Measurements from ENCODE around the gene ZNF366.

The ZNF366 gene

DNA sequence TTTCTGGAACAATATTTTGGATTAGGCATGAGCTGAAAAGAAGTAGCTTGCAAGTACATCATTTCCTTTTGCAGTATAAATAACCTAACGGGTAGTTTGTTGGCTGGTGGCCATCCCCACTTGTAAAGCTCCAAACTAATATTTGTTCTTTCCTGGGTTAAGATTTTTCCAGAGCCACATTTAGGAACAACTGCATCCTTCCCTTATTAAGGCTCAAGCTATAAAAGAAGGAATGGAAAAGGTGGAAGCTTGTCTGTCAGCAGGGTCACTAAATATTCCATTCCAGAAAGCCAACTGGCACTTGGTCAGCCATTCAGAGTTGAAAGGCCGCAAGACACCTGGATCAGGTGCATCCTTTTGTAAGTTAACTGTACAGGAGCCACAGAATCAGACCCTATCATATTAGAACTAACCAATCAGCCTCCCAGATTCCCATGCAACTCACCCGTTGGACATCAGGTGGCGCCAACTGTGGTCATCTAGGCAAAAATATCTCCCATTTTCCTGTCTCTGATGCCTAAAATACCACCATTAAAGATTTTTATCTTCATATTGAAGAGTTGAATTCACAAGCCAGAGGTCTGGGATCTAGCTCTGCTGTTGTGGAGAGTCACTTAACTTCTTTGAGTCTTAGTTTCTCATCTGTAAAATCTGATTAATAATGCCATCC is 104.1 kb downstream of the ZNF366 start:
- H3K4me1 ChIP-seq (ENCODE audit: insufficient read depth, low read length, poor library complexity, severe bottlenecking) = no peaks in the 10 kb centered on the region
- no peak for TF ChIP-seq EZH2phosphoT487 (IDR thresholded peaks at IDR 0.05; ENCODE audit: borderline replicate concordance)
- TF ChIP-seq, protein P1, sequence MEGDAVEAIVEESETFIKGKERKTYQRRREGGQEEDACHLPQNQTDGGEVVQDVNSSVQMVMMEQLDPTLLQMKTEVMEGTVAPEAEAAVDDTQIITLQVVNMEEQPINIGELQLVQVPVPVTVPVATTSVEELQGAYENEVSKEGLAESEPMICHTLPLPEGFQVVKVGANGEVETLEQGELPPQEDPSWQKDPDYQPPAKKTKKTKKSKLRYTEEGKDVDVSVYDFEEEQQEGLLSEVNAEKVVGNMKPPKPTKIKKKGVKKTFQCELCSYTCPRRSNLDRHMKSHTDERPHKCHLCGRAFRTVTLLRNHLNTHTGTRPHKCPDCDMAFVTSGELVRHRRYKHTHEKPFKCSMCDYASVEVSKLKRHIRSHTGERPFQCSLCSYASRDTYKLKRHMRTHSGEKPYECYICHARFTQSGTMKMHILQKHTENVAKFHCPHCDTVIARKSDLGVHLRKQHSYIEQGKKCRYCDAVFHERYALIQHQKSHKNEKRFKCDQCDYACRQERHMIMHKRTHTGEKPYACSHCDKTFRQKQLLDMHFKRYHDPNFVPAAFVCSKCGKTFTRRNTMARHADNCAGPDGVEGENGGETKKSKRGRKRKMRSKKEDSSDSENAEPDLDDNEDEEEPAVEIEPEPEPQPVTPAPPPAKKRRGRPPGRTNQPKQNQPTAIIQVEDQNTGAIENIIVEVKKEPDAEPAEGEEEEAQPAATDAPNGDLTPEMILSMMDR (conservative IDR thresholded peaks at IDR 0.05; ENCODE audit: low read length) = peak; percentile 62
- H3K79me2 ChIP-seq (ENCODE audit: insufficient read depth, low read length) = no peaks in the 10 kb centered on the region
- no peaks in the 10 kb centered on the region for H3K36me3 ChIP-seq (ENCODE audit: insufficient read depth, low read length)
- H3K9me2 ChIP-seq (replicated peaks; ENCODE audit: low read depth, low read length) = no peaks in the 10 kb centered on the region
- H3K27me3 ChIP-seq (ENCODE audit: insufficient read depth, low read length, poor library complexity, severe bottlenecking) = peaks cover 4% of the 10 kb centered on the region
- peaks cover 5% of the 10 kb centered on the region for H3K9me3 ChIP-seq (ENCODE audit: insufficient read depth, low read depth, low read length)
- H3F3A ChIP-seq (ENCODE audit: low read depth) = no peaks in the 10 kb centered on the region
- H4K20me1 ChIP-seq (ENCODE audit: insufficient read depth, low read length, poor library complexity, severe bottlenecking) = no peaks in the 10 kb centered on the region
- no peak overlapping the region for H3K4me2 ChIP-seq (ENCODE audit: low read depth, low read length, poor library complexity, severe bottlenecking)
- no peak overlapping the region for H3K9ac ChIP-seq (ENCODE audit: low read depth, low read length, poor library complexity, severe bottlenecking)
- H3K4me3 ChIP-seq (ENCODE audit: low read length, poor library complexity, severe bottlenecking) = no peak overlapping the region
- H2AFZ ChIP-seq (ENCODE audit: low read length) = no peak overlapping the region

DNA sequence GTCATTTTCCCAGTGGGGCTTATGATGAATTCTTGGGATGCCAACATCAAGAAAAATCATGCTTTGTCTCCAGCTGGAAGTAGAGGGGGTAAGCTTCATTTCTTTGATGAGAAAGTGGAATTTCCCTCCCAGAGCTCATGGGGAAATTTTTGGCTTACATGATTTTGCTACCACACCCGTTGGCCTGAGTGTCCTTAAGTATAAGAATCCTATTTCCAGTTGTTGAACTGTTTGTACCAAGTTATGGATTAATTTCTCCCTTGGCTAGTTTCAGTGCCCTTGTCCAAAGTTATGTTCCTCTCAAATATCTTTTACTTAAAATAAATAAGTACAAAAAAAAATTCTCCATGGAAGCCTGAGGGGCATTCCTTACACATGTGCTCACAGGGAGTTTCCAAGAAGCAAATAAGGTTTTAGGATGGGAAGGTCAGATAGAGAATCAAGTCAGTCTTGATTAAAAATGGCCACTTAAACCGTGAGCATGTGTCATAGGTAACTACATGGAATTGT is 104.8 kb downstream of the ZNF366 start:
- Histone ChIP-seq H3K9me3 (ENCODE audit: insufficient read depth, low read depth, low read length) (peaks cover 5% of the 10 kb centered on the region), H3K36me3 (ENCODE audit: insufficient read depth, low read length) (no peaks in the 10 kb centered on the region), H3K79me2 (ENCODE audit: insufficient read depth, low read length) (no peaks in the 10 kb centered on the region), H3K4me1 (ENCODE audit: insufficient read depth, low read length, poor library complexity, severe bottlenecking) (no peaks in the 10 kb centered on the region), H4K20me1 (ENCODE audit: insufficient read depth, low read length, poor library complexity, severe bottlenecking) (no peaks in the 10 kb centered on the region), H3F3A (ENCODE audit: low read depth) (no peaks in the 10 kb centered on the region), H3K4me3 (ENCODE audit: low read length, poor library complexity, severe bottlenecking) (no peak overlapping the region), H3K4me2 (ENCODE audit: low read depth, low read length, poor library complexity, severe bottlenecking) (no peak overlapping the region), H2AFZ (ENCODE audit: low read length) (no peak overlapping the region), H3K9ac (ENCODE audit: low read depth, low read length, poor library complexity, severe bottlenecking) (no peak overlapping the region), H3K27me3 (ENCODE audit: insufficient read depth, low read length, poor library complexity, severe bottlenecking) (peaks cover 4% of the 10 kb centered on the region), H3K9me2 (replicated peaks; ENCODE audit: low read depth, low read length) (no peaks in the 10 kb centered on the region)
- TF ChIP-seq, protein P1 (conservative IDR thresholded peaks at IDR 0.05; ENCODE audit: low read length) = no peak
- no peak for TF ChIP-seq EZH2phosphoT487 (IDR thresholded peaks at IDR 0.05; ENCODE audit: borderline replicate concordance)

DNA sequence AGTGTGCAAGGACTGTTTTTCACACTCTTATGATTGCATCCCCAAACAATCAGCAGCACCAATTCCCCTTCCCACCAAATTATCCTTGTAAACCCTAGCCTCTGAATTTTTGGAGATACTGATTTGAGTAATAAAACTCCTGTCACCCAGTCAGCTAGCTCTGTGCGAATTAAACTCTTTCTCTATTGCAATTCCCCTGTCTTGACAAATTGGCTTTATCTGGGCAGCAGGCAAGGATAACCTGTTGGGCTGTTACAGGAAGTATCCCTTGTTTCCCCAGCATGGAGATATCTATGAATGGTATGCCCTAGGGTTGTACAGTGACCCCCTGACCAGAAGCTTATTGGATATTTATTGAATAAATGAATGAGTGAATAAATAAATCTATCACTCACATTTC is 106.3 kb downstream of the ZNF366 start:
- no peak overlapping the region for H3K4me2 ChIP-seq (ENCODE audit: low read depth, low read length, poor library complexity, severe bottlenecking)
- no peaks in the 10 kb centered on the region for H4K20me1 ChIP-seq (ENCODE audit: insufficient read depth, low read length, poor library complexity, severe bottlenecking)
- no peaks in the 10 kb centered on the region for H3K27me3 ChIP-seq (ENCODE audit: insufficient read depth, low read length, poor library complexity, severe bottlenecking)
- H3K4me1 ChIP-seq (ENCODE audit: insufficient read depth, low read length, poor library complexity, severe bottlenecking) = no peaks in the 10 kb centered on the region
- H3K9me3 ChIP-seq (ENCODE audit: insufficient read depth, low read depth, low read length) = peaks cover 5% of the 10 kb centered on the region
- no peaks in the 10 kb centered on the region for H3K9me2 ChIP-seq (replicated peaks; ENCODE audit: low read depth, low read length)
- H3K4me3 ChIP-seq (ENCODE audit: low read length, poor library complexity, severe bottlenecking) = no peak overlapping the region
- no peak overlapping the region for H3K9ac ChIP-seq (ENCODE audit: low read depth, low read length, poor library complexity, severe bottlenecking)
- H3K79me2 ChIP-seq (ENCODE audit: insufficient read depth, low read length) = no peaks in the 10 kb centered on the region
- H3K36me3 ChIP-seq (ENCODE audit: insufficient read depth, low read length) = no peaks in the 10 kb centered on the region
- TF ChIP-seq, protein P1 (conservative IDR thresholded peaks at IDR 0.05; ENCODE audit: low read length) = no peak
- no peak for TF ChIP-seq EZH2phosphoT487 (IDR thresholded peaks at IDR 0.05; ENCODE audit: borderline replicate concordance)
- no peak overlapping the region for H2AFZ ChIP-seq (ENCODE audit: low read length)
- no peaks in the 10 kb centered on the region for H3F3A ChIP-seq (ENCODE audit: low read depth)
